Right hindlimb (tissue), 1 donor: Measurements from ENCODE around the gene ARAP1.

Source experiments
- DNase-seq: peaks from one replicate; pipeline ENCODE4 v3.0.0-alpha.2; 2018

Gene ARAP1

DNA sequence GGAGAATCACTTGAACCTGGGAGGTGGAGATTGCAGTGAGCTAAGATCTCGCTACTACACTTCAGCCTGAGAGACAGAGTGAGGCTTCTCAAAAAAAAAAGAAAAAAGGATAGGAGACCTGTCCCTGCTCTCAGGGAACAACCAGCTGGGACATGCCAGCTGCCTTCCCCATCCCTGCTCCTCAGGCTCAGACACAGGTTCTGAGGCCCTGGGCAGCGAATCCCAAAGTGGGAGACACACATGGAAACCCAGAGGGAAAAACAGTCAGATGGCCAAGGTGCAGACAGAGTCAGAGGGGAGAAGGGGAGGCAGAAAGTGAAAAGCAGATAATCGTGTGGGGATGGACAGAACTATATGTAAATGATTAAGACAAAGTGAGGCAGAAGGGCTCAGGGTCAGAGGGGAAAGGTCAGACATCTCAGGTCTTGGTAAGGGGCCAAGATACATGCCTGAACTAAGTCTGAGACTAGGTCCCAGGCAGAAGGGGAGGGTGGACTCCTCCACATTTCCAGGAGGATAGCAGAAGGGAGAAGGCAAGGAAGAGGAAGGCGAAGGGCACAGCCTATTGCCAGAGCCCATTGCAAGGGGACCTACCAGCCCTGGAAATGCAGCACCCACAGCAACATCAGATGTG lies 27.4 kb upstream of the ARAP1 start:
- no peak for DNase-seq

DNA sequence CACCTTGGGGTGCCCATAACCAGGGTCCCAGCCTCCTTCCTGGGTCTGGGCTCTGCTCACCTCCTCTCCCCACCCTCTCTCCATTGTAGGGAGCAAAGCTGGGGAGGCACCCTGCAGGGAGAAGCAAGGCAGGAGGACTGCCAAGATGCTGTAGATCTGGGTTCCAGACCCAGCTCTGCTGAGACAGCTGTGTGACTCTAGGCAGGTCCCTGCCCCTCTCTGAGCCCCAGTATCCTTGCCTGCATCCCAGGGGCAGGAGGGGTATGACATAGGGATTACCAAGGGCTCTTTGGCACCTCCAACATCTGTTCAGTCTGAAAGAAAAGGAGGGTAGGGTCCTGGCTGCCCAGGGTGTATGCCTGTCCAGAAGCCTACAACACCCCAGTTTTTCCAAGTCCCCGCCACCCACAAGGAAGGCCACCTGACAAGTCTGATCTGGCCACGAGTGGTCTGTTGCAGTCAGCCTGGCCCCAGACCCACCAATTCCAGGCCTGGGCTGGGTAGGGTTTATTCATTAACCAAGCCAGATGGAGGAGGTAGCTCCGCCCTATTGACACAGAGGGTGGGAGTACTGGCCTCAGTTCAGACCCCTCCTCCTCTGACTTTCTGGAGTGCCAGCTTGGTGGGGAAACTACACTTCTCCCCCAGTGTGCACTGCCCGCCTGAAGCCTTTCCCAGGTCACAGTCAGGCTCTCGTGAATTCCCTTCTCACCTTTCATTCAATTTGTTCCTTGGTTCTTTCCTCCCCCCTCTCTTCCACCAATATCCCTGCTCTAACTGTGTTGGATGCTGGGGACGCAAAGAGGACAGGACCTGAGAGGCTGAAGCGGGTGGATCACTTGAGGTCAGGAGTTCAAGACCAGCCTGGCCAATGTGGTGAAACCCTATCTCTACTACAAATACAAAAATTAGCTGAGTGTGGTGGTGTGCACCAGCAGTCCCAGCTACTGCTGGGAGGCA lies 26.6 kb upstream of the ARAP1 start:
- no peak for DNase-seq

- no peak for DNase-seq
Observed at GRCh38 chr11:72777755-72778278, 25.6 kb upstream of the ARAP1 start.

DNA sequence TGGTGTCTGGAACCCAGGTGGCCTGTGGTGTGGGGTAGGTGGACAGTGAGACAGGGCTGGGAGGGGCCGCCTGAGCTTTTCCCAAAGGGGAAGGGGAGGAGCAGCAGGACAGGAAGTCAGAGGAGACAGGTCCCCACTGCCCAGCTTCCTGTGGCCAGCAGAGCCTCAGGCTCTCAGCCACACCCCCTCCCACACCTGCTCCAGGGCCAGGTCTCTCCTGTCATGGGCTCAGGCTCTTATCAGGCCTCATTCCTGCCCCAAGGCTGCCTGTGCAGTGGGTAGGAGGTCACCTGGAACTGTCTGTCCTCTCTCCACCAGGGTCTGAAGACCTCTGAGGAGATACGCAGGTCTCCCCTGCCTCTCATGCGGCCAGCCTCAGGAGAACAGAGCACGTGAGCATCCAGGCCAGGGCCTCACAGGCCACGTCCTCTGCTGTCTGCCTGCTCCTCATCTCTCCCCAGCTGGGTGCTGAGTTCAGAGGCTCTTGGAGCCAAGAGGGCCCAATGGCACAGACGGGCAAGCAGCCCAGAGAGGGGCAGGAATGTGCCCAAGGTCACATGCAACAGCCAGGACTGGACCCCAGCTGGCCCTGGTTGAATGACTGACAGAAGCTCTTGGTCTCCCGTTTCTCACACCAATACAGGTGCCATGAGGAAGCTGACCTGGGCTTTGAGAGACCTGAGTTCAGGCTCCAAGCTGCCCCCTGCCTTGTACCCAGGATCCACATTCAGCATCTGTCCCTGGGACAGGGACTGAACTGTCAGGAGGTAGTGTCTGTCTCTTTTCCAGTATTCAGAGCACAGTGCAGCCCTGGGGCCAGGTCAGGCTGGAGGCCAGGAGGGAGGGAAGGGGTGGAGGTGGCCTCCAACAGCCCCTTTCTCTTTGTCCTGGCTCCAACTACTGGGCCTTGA lies 24.9 kb upstream of the ARAP1 start:
- DNase-seq: no peak

GRCh38 chr11:72776117-72776843 lies 24.1 kb upstream of the ARAP1 start:
- no peak for DNase-seq

GRCh38 chr11:72775288-72776110 lies 23.3 kb upstream of the ARAP1 start:
- no peak for DNase-seq

- no peak for DNase-seq
Observed at GRCh38 chr11:72774499-72774898, 22.3 kb upstream of the ARAP1 start.

DNA sequence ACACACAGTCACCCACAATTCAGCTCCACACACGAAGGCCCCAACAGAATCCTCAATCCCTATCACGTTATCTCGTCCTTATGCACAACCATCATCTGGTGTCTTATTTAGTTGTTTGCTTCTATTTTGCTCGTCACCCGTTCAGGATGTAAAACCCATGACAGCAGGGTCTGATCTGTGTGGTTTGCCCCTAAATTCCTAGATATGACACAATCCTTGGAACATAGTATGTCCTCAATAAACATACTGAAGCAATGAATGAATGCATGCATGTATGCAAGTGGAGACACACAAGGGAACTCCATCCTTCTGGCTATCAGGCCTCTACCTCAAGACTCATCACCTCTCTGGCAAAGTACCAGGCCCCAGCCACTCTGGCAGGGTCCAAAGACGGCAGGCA lies 21.5 kb upstream of the ARAP1 start:
- no peak for DNase-seq

GRCh38 chr11:72773291-72773690 lies 21.1 kb upstream of the ARAP1 start:
- peak; percentile 88 for DNase-seq

DNA sequence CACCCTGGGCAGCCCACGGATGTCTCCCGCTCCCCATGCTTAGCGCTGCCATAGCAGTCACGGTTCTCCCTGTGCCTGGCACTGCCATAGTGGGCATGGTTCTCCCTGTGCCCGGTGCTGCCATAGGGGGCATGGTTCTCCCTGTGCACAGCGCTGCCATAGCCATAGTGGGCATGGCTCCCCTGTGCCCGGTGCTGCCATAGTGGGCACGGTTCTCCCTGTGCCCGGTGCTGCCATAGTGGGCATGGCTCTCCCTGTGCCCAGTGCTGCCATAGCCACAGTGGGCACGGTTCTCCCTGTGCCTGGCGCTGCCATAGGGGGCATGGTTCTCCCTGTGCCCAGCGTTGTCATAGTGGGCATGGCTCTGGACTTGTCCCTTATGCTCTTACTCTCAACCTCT lies 19.9 kb upstream of the ARAP1 start:
- no peak for DNase-seq

DNA sequence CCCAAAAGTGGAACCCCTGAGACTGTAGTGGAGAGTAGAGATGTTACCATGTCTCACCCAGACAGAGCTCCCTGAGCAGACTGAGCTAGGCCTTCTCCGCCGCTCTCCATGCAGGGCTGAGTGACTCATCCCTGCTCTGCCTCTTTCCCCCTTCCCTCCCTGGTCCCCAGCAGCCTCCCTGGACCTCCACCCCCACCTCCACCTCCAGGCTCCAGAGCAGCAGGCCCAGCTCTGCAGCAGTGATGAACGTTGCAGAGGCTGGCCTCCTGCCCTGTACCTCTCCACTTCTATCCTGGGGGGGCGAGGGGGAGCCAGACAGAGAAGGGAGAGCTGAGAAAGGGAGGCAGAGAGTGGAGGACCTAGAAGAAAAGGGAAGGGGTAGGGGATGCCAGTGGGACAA lies 19.3 kb upstream of the ARAP1 start:
- no peak for DNase-seq

DNA sequence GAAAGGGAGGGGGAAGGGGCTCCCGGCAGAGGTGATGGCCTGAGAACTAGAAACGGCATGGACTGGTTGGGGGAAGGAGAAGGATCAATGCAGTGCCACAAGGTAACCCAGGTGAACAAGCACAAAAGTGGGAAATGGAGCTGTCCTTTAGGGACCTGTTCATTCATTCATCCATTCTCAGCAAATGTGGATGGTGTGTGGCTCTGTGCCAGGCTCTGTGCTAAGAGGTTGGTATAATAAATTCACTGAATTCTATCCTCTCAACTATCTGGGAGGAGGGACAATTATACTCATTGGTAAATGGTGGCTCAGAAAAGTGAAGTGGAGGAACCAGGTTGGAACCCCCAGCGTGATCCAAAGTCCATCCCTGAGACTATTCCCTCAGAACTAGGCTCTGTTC lies 18.6 kb upstream of the ARAP1 start:
- no peak for DNase-seq

GRCh38 chr11:72769680-72770079 lies 17.5 kb upstream of the ARAP1 start:
- DNase-seq: no peak

DNA sequence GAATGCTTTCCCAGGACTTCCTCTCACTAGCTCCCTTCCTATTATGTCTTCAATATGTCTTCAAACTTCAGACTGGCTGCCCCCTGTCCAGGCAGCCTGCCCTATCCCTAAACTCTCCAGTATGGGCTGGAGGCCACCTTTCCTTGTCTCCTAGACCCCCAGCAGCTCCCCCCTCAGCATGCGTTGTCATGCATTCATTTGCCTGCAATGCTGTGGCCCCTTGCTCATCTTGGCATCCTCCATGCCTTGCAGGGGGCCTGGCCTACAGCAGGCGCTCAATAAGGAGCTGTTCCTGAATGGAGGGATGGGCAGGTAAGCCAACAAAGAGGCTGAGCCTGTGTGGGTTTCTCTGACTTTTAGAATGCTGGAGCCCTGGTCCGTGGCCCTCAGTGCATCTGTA lies 16.4 kb upstream of the ARAP1 start:
- DNase-seq: no peak

DNA sequence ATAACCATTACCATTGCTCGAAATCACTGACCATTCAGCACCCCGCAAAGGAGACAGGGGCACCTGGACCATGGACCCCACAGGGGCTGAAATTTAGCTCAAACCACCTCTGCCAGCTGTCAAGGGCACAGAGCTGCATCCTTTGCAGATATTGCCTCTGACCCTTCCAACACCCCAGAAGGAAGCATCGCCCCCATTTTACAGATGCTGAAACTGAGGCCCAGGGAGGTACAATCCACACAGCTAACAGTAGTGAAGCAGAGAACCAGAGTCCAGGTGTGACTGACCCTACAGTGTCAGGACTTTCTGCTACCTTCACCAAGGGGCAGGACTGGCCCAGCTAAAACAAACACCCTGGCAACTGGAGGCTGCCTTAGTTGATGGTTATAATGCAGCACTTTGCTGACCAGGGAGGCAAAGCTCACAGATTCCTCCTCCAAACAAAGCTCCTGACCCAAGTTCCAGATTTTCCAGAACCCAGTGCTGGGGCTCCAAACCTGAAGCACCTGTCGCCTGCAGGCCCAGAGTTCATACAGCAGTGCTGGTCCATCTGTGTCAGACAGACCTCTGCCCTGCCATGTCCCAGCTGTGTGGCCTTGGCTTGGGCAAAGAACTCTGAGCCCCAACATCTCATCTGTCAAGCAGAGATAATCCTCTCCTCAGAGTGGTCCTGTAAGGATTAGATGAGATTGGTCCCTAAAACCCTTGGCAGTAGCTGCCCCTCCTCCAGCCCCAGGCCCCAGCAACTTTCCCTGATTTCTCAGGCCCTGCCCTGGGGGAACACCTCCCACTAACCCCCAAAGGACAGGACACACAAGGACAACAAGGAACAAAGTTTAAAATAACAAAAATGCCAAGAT lies 15.2 kb upstream of the ARAP1 start:
- DNase-seq: no peak

DNA sequence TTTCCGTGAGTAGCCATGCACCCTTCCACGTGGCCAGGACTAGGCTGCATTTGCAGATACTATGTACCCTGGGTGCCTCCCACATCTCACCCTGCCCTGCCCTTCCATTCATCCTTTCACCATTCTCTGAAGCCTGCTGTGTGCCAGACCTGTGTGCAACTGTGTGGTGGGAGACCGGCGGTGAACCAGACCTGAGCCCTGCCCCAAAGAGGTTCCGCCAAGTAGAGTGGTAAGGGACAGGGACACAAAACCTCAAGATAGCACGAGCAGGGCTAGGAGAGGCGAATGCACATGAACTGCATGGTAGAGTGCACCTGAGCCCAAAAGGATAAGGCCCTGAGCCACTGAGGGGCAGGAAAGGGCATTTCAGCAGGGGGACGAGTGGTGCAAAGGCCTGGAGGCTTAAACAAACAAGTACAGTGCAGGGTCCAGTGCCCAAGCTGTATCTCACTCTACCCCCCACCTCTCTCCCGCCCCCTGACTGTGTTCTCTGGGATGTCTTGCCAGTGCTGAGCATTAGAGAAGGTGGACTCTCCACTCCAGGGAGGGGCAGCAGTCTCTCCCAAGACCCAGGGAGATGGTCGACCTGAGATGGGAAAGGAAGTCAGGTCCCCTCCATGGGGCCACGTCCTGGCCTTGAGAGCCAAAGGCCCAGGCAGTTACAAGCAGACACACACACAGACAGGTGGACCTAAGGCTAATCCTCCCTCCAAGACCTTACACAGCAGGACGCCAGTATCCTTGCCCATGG lies 14.1 kb upstream of the ARAP1 start:
- DNase-seq: no peak

- DNase-seq: no peak
Observed at GRCh38 chr11:72764503-72764902, 12.3 kb upstream of the ARAP1 start.

DNA sequence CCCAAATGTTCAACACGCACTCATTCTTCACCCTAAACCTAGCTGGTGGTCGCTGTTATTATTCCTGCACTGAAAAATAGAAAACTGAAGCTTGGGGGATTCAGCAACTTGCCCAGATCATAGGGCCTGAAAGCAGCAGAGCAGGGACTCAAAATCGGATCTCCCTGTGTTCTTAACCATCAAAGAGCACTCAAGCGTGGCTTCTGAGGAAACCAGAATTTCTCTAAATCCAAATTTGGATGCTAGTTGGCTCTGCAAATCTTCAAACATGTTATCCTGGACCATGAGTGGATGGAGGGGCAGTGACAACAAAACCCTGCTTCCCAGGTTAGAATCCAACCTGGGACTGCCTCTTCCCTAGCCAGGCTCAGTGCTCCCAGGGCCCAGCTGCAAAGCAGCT lies 11.6 kb upstream of the ARAP1 start:
- DNase-seq: no peak

DNA sequence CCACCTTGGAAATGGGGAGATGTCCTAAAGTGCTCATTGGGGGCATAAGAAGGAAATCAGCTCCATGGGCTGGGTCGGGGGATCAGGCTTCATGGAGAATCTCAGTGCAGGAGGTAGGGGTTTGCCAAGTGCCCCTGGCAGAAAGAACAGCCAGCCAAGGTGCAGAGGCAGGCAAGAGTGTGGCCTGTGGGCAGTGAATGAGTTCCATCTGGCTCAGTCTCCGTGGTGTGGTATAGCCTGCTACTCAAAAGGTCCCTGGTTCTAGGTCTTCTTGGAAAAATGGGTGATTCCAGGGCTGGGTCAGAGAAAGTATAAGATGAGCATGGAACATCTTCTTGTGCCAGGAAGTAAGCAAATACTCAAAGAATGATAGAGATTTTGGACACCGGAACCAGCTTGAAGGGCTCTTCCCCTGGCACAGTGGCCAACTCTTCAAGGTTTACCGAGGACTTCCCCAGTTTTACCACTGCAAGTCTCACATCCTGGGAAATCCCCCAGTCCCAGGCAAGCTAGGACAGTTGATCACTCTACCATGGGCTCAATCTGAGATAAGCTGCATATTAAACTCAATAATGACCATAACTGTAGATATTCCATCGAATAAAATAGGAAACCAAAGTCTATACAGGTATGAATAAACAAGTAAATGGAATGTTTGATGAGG lies 10.6 kb upstream of the ARAP1 start:
- no peak for DNase-seq
